OCI-LY3 (cell line): Measurements from ENCODE around the gene TCL1A.
A peak's percentile ranks its signal among the peaks of the same experiment; 100 is the strongest.

Experiments used
- H2AFZ ChIP-seq: fragments of 200-600, 300-600 bp; shearing (Covaris generic); 2 replicates; pipeline ENCODE4 v1.6.0; 2014; ENCODE audit warnings: antibody characterized with exemption, low read depth, low read length
- H3K27ac ChIP-seq: fragments of 200-600, 300-600 bp; sonication (generic); 2 replicates; pipeline ENCODE4 v1.5.1; 2014; ENCODE audit warnings: mild to moderate bottlenecking, low read length, moderate library complexity, mixed read lengths
- H3K27me3 ChIP-seq: fragments of 200-600, 300-600 bp; sonication (generic); 2 replicates; pipeline ENCODE4 v1.6.1; 2014; ENCODE audit warnings: low read depth, low read length, mixed read lengths
- H3K36me3 ChIP-seq: fragments of 200-600, 300-600 bp; sonication (generic); replicated peaks from 2 replicates; pipeline ENCODE3; 2014; ENCODE audit warnings: low read depth, low read length, mixed read lengths
- H3K4me1 ChIP-seq: fragments of 300-600, 200-600 bp; sonication (generic); 2 replicates; pipeline ENCODE4 v1.6.1; 2014; ENCODE audit warnings: low read length, mixed read lengths
- H3K4me2 ChIP-seq: fragments of 200-600, 300-600 bp; sonication (generic); 2 replicates; pipeline ENCODE4 v1.6.1; 2014; ENCODE audit warnings: low read length, mixed read lengths
- H3K4me3 ChIP-seq: fragments of 300-600, 200-600 bp; sonication (generic); 2 replicates; pipeline ENCODE4 v1.5.1; 2014; ENCODE audit warnings: antibody characterized with exemption, mild to moderate bottlenecking, low read length, moderate library complexity
- H3K79me2 ChIP-seq: fragments of 300-600, 200-600 bp; shearing (Covaris generic); 2 replicates; pipeline ENCODE4 v1.6.1; 2014; ENCODE audit warnings: mild to moderate bottlenecking, low read length, mixed read lengths
- H3K9ac ChIP-seq: fragments of 300-600, 200-600 bp; shearing (Covaris generic); 2 replicates; pipeline ENCODE4 v1.6.0; 2014; ENCODE audit warnings: mild to moderate bottlenecking, low read length, moderate library complexity
- H3K9me3 ChIP-seq: fragments of 200-600, 300-600 bp; shearing (Covaris generic); 2 replicates; pipeline ENCODE4 v1.6.1; 2014; ENCODE audit warnings: low read length, mixed read lengths; ENCODE audit not compliant: insufficient read depth
- H4K20me1 ChIP-seq: fragments of 200-600, 300-600 bp; sonication (generic); 2 replicates; pipeline ENCODE4 v1.6.1; 2016; ENCODE audit warnings: low read length, mixed read lengths; ENCODE audit not compliant: insufficient read depth
- EZH2phosphoT487 ChIP-seq: fragments of 200-600 bp; shearing (Covaris generic); IDR thresholded peaks from 2 replicates; pipeline ENCODE4 v1.6.1; 2018; ENCODE audit warnings: antibody characterized with exemption, mixed run types, low read depth
- TF ChIP-seq, protein P1 (sequence below): fragments of 200-600, 300-600 bp; sonication (generic); IDR thresholded peaks from 2 replicates; pipeline ENCODE4 v1.5.1; 2014; ENCODE audit warnings: antibody characterized with exemption, low read length, low read depth

The TCL1A gene

DNA sequence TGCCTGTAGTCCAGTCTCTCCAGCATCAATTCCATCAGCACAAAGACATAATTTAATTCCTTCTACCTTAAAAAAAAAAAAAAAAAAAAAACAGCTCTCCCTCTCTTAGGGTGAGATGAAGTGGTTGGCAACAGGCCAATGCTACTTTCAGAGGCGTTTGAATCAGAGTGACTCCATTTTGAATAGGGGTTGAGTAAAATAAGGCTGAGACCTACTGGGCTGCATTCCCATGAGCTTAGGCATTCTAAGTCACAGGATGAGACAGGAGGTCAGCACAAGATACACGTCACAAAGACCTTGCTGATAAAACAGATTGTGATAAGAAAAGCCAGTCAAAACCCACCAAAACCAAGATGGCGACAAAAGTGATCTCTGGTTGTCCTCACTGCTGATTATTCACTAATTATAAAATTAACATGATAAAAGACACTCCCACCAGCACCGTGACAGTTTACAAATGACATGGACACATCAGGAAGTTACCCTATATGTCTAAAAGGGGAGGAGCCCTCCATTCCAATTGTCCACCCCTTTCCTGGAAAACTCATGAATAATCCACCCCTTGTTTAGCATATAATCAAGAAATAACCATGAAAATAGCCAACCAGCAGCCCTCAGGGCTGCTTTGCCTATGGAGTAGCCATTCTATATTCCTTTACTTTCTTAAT is 34.6 kb downstream of the TCL1A start:
- H3K9ac ChIP-seq = no peak overlapping the region
- H4K20me1 ChIP-seq = no peaks in the 10 kb centered on the region
- H3K27me3 ChIP-seq = peaks cover 8% of the 10 kb centered on the region
- H3K4me3 ChIP-seq = no peak overlapping the region
- peaks cover 15% of the 10 kb centered on the region for H3K4me1 ChIP-seq
- no peaks in the 10 kb centered on the region for H3K79me2 ChIP-seq
- no peak overlapping the region for H3K27ac ChIP-seq
- no peak overlapping the region for H2AFZ ChIP-seq
- H3K36me3 ChIP-seq = no peaks in the 10 kb centered on the region
- no peaks in the 10 kb centered on the region for H3K9me3 ChIP-seq
- 0 out of 2 replicates have a peak overlapping the region, but pooled peaks have one; percentile 42 for H3K4me2 ChIP-seq
- TF ChIP-seq, protein P1, sequence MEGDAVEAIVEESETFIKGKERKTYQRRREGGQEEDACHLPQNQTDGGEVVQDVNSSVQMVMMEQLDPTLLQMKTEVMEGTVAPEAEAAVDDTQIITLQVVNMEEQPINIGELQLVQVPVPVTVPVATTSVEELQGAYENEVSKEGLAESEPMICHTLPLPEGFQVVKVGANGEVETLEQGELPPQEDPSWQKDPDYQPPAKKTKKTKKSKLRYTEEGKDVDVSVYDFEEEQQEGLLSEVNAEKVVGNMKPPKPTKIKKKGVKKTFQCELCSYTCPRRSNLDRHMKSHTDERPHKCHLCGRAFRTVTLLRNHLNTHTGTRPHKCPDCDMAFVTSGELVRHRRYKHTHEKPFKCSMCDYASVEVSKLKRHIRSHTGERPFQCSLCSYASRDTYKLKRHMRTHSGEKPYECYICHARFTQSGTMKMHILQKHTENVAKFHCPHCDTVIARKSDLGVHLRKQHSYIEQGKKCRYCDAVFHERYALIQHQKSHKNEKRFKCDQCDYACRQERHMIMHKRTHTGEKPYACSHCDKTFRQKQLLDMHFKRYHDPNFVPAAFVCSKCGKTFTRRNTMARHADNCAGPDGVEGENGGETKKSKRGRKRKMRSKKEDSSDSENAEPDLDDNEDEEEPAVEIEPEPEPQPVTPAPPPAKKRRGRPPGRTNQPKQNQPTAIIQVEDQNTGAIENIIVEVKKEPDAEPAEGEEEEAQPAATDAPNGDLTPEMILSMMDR = no peak
- no peak for TF ChIP-seq EZH2phosphoT487

DNA sequence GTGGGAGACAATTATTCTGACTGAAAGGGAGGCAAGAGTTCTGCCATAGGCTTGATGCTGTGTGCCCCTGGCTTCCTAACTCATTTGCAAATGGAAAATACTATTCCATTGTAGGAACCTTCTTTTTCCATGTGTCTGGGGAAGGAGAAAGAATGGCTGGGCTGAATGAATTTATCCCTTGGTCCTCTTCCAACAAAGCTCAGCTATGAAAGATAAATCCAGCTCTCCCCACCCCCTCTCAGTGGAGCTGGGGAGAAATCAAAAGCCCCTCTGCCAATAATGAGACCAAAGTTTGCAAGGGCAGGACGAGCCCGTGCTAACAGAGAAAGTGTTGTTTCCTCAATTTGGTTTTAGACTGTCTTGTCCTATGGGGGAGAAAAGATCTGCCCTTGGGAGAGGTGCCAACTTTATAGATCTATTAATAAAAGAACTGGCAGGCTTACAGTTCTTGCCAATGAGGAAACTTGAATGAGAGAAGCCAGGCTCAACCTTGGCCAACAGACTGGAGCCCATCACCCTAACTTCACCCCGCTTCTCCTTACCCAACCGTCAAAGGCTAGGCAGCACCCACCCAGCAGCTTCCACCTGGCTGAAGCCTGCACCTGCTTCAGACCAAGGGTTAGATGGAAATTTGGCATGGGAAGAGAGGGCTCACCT is 36.6 kb downstream of the TCL1A start:
- H3K27me3 ChIP-seq = peaks cover 1% of the 10 kb centered on the region; the same call in 1 of the 2 replicates
- H3K9me3 ChIP-seq = no peaks in the 10 kb centered on the region
- peaks cover 11% of the 10 kb centered on the region for H3K4me1 ChIP-seq
- no peak overlapping the region for H2AFZ ChIP-seq
- H4K20me1 ChIP-seq = no peaks in the 10 kb centered on the region
- no peak overlapping the region for H3K9ac ChIP-seq
- no peaks in the 10 kb centered on the region for H3K79me2 ChIP-seq
- no peaks in the 10 kb centered on the region for H3K36me3 ChIP-seq
- H3K27ac ChIP-seq = no peak overlapping the region
- no peak overlapping the region for H3K4me3 ChIP-seq
- TF ChIP-seq, protein P1 = no peak
- no peak for TF ChIP-seq EZH2phosphoT487
- no peak overlapping the region for H3K4me2 ChIP-seq

DNA sequence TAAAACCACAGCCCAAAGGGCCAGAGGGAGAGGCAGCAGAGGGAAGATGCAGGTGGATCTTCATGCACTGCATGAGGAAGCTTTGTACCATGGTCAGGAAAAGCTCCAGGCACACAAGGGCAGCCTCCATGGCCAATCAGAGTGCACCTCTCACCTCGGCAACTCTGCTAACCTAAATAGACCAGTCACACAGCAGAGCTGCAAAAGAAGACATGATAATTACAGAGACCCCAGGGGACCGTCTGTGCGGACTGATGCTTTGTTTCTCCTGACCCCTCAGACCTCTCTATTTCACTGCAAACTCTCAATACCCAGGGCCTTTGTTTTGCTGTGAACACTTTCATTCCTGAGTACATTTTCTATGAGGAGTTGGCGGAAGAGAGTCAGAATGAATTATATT is 38.4 kb downstream of the TCL1A start:
- H3K79me2 ChIP-seq = no peaks in the 10 kb centered on the region
- H3K36me3 ChIP-seq = no peaks in the 10 kb centered on the region
- H3K4me1 ChIP-seq = peaks cover 11% of the 10 kb centered on the region
- no peak overlapping the region for H3K9ac ChIP-seq
- no peaks in the 10 kb centered on the region for H4K20me1 ChIP-seq
- H3K27me3 ChIP-seq = no peaks in the 10 kb centered on the region
- no peak overlapping the region for H2AFZ ChIP-seq
- H3K27ac ChIP-seq = no peak overlapping the region
- TF ChIP-seq, protein P1 = no peak
- TF ChIP-seq EZH2phosphoT487 = no peak
- H3K9me3 ChIP-seq = no peaks in the 10 kb centered on the region
- H3K4me3 ChIP-seq = no peak overlapping the region
- no peak overlapping the region for H3K4me2 ChIP-seq

DNA sequence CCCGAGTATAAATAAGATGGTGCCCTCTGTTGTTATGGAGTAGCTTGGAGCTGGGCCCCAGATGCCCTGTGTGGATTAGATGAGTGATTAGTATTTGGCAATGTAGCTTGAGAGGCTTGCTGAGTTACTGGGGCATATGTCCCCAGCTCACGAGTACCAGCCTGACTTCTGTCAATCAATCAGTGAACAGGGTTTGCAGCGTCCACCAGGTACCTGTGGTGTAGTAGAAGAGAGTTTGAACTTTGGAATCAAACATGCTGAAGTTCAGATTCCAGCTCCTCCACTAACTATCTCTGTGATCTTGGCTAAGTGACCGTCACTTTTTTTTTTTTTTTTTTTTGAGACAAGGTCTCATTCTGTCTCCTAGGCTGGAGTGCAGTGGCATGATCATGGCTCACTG is 39.3 kb downstream of the TCL1A start:
- Histone ChIP-seq H2AFZ (no peak overlapping the region), H3K4me3 (no peak overlapping the region), H3K4me2 (no peak overlapping the region), H3K79me2 (no peaks in the 10 kb centered on the region), H3K9me3 (no peaks in the 10 kb centered on the region), H3K27me3 (no peaks in the 10 kb centered on the region), H3K27ac (no peak overlapping the region), H4K20me1 (no peaks in the 10 kb centered on the region), H3K4me1 (peaks cover 2% of the 10 kb centered on the region), H3K36me3 (no peaks in the 10 kb centered on the region), H3K9ac (no peak overlapping the region)
- no peak for TF ChIP-seq EZH2phosphoT487
- TF ChIP-seq, protein P1 = no peak
